ENCODE data around the gene PRSS16.

Gene PRSS16

GRCh38 chr6:27287751-27288135, 40.2 kb downstream of the PRSS16 start:
- no peak for DNase-seq (ENCODE audit: low read depth)

GRCh38 chr6:27288136-27289044, 40.9 kb downstream of the PRSS16 start:
- DNase-seq (ENCODE audit: low read depth) = no peak

GRCh38 chr6:27290065-27290849, 42.8 kb downstream of the PRSS16 start:
- peak; percentile 73 for DNase-seq (ENCODE audit: low read depth)

- DNase-seq (ENCODE audit: low read depth) = no peak
Measured at GRCh38 chr6:27290850-27291208, 43.3 kb downstream of the PRSS16 start.

GRCh38 chr6:27293436-27294098, 46.1 kb downstream of the PRSS16 start:
- no peak for DNase-seq (ENCODE audit: low read depth)

GRCh38 chr6:27294409-27294808, 46.9 kb downstream of the PRSS16 start:
- no peak for DNase-seq (ENCODE audit: low read depth)

GRCh38 chr6:27295301-27296079, 48.0 kb downstream of the PRSS16 start:
- peak; percentile 83 for DNase-seq (ENCODE audit: low read depth)

GRCh38 chr6:27296106-27296783, 48.7 kb downstream of the PRSS16 start:
- no peak for DNase-seq (ENCODE audit: low read depth)

- no peak for DNase-seq (ENCODE audit: low read depth)
Measured at GRCh38 chr6:27297484-27297856, 50.0 kb downstream of the PRSS16 start.

- DNase-seq (ENCODE audit: low read depth) = no peak
Measured at GRCh38 chr6:27297857-27298730, 50.6 kb downstream of the PRSS16 start.

GRCh38 chr6:27303613-27304272, 56.2 kb downstream of the PRSS16 start:
- no peak for DNase-seq (ENCODE audit: low read depth)

Measured in HS-5 (cell line).